ENCODE data around the gene TMEM50B. TPM values are rescaled to one million over a fixed set of nuclear protein-coding genes. Genes with fewer than 3 reads are reported as not detected.
A peak's percentile ranks its signal among the peaks of the same experiment; 100 is the strongest.
"Not testable (repeated sequence)": the region's sequence is repeated elsewhere in the genome, so short reads cannot be mapped to it uniquely, and the experiment has no call there.

TMEM50B gene
- total RNA-seq, 1 experiment from 2014 or later, result 14.5 TPM

GRCh38 chr21:33432496-33432895 is 47.3 kb downstream of the TMEM50B start:
- no peak for DNase-seq (ENCODE audit: low read depth)

- no peak for DNase-seq (ENCODE audit: low read depth)
Observed at GRCh38 chr21:33430858-33431257, 48.9 kb downstream of the TMEM50B start.

- DNase-seq (ENCODE audit: low read depth), result peak; percentile 70
Observed at GRCh38 chr21:33428669-33429068, 51.1 kb downstream of the TMEM50B start.

DNA sequence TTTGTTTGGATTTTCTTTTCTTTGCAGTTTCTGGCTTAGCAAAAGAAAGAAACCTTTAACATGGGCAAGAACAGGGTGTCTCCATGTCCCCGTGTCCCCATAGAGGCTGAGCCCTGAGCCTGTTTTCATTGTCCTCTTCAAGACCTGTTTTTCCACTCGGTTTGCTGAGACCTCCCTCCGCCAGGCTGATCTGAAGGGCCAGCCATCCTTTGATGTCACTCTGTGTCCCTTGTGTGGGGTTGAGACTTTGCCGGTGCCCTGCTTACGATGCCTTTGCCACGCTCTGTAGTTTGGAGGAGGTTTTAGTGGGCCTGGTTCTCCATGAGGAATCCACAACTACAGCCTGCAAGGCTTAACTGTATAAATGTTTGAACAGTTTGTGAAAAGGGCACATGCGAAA is 52.7 kb downstream of the TMEM50B start:
- no peak for DNase-seq (ENCODE audit: low read depth)

- DNase-seq (ENCODE audit: low read depth), result no peak
Observed at GRCh38 chr21:33425825-33426224, 53.9 kb downstream of the TMEM50B start.

DNA sequence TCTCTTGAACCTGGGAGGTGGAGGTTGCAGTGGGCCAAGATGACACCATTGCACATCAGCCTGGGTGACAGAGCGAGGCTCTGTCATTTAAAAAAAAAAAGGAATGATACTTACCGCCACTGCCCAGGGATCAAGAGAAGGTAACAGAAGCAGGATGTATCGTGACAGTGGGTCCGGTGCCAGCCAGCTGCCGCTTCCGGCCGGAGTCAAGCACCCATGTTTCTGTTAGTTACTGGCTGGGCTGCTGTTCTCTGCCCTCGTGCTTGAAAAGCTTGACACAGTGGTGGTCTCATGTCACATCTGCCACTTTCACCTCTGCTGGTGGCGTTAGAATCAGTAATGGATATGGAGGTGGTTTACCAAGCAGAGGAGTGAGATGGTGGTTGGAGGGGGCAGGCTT is 55.6 kb downstream of the TMEM50B start:
- no peak for DNase-seq (ENCODE audit: low read depth)

GRCh38 chr21:33421713-33422393 is 57.9 kb downstream of the TMEM50B start:
- no peak for DNase-seq (ENCODE audit: low read depth)

GRCh38 chr21:33419538-33420123 is 60.1 kb downstream of the TMEM50B start:
- DNase-seq (ENCODE audit: low read depth), result no peak

- no peak for DNase-seq (ENCODE audit: low read depth)
Observed at GRCh38 chr21:33418691-33419090, 61.1 kb downstream of the TMEM50B start.

DNA sequence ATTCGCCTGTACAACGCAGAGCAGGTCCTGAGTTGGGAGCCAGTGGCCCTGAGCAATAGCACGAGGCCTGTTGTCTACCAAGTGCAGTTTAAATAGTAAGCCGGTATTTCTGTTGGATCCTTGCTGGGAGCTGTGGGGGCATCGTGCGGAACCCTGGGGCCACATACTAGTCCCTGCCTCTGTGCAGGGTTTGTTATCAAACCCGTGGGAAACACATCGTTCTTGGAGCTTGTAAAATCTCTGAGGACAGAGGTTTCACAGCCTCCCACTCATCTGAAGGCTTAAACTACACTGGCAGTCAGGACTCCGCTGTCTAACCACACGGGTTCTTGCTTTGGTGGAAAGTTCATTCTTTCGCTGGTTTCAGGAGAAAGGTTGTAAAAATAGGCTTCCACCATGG is 64.8 kb downstream of the TMEM50B start:
- DNase-seq (ENCODE audit: low read depth), result no peak

DNA sequence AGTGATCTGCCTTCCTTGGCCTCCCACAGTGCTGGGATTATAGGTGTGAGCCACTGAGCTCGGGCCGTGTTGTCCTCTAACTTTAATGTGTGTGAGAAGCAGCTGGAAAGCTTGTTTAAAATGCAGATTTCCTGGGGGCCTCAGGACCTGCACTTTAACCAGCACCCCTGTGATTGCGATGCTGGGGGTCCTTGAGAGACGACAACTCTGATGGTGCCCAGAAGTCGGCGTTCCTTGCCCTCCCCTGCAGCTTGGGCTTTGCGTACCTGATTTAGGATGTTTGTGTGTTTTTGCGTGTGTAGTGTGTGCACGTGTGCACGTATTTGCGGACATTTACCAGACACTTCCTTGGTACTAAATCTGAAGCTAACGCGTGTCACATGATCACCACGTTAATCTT is 65.7 kb downstream of the TMEM50B start:
- DNase-seq (ENCODE audit: low read depth), result no peak

GRCh38 chr21:33412832-33413519 is 66.8 kb downstream of the TMEM50B start:
- DNase-seq (ENCODE audit: low read depth), result no peak

- not testable (repeated sequence) for DNase-seq (ENCODE audit: low read depth)
Observed at GRCh38 chr21:33412439-33412831, 67.3 kb downstream of the TMEM50B start.

GRCh38 chr21:33411949-33412430 is 67.8 kb downstream of the TMEM50B start:
- no peak for DNase-seq (ENCODE audit: low read depth)

DNA sequence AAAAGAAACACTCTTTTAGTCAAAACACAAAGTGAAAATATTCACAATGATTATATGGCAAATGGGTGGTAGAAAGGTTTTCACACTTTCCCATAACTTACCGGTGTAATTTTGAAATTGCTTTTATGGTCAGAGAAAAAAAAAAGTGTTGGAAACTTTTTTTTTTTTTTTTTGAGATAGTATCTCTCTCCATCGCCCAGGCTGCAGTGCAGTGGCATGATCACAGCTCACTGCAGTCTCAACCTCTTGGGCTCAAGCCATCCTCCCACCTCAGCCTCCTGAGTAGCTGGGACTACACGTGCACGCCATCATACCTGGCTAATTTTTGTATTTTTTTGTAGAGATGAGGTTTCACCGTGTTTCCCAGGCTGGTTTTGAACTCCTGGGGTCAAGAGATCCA is 73.3 kb downstream of the TMEM50B start:
- no peak for DNase-seq (ENCODE audit: low read depth)

DNA sequence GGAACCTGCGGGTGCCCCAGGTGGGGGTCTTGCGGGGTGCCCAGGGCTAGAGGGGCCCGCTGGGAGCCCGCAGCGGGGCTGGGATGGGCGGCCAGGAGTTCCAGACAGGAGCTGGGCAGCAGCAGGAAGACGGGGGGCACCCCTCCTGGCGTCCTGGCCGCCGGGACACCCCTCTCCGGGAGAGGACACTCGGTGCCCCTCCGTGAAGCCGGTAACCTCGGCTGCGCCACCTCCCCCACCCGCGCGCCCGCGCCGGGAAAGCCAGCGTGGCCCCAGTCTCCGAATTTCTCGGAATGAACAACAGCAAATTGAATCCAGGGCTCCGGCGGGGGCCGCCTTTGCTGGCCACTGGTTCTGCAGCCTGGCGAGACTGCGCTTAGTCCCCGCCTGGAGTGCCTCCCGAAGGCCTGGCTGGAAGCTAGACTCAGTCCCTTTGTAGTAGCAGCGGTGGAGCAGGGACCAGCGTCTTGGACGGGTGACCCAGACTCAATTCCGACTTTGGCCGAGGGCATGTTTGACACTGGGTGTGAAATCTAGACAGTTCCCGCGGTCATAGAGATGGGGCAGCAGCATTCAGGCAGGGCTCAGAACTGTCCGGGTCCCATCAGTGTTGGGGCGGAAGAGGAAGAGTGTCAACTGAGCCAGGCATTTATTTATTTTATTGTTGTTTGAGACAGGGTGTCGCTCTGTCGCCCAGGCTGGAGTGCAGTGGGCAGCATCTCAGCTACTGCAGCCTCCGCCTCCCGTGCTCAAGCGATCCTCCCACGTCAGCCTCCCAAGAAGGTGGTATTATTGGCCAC is 75.8 kb downstream of the TMEM50B start:
- peak; percentile 27 for DNase-seq (ENCODE audit: low read depth)

DNA sequence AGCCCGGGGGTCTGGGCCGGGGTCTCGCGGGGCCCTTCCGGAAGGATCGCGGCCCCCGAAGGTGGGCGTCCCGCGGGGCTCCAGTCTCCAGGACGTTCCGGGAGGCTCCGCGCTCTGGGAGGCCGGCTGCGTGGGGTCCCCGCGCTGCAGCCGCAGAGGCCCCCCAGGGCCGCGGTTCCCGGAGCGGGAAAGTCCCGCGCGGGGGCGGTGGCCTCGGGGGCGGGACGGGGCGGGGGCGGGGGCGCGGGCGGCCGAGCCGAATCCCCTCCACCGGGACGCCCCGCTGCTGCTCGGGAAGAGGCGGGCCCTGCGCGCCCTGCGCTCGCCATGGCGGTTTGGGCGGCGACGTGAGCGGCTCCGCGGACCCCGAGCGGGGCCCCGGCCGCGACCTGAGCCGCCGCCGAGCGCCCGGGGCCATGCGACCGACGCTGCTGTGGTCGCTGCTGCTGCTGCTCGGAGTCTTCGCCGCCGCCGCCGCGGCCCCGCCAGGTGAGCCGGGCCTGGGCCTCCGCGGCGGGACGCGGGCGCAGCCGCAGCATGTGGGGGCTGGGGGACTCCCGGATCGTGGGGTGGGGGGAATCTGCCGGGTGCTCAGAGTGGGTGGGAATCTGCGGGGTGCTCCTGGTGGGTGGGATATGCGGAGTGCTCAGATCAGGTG is 76.5 kb downstream of the TMEM50B start, which contains the start of gene IFNGR2:
TSS of gene IFNGR2 (plus strand) at position 286 of the 658 bp plus-strand sequence. CDS start at position 417, 131 bp downstream.
- no peak for DNase-seq (ENCODE audit: low read depth)

DNA sequence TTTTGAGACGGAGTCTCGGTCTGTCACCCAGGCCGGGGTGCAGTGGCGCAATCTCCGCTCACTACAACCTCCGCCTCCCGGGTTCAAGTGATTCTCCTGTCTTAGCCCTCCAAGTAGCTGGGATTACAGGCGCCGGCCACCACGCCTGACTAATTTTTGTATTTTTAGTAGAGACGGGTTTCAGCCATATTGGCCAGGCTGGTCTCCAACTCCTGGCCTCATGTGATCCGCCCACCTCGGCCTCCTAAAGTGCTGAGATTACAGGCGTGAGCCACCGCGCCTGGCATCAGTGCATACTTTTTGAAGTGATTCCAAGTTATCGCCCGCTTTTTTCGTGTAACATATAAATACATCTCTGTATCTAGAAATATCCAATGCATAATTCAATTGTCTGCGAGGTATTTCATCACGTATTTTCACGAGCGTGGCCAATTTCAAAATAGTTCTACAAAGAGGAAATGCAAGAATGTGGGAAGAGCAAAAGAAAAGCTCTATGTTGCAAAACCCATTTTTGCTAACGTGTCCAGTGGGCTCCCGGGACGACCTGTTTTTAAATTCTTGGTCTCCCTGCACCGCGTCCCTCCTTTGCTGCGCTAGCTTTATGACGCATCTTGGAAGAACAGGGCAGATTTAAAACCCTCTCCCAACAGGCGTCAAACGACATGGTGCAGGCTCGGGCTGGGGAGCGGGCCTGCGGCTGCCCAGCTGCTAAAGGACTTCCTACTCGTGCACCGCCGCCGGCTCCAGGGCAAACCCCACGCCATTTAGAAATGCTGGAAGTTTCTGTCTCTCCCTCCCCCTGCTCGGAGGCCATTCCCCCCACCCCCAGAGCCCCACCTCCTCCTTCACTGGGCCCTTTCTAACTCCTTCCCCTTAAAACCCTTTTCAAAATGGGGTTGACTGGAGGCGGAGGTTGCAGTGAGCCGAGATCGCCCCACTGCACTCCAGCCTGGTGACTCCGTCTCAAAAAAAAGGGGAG is 77.5 kb downstream of the TMEM50B start:
- no peak for DNase-seq (ENCODE audit: low read depth)

DNA sequence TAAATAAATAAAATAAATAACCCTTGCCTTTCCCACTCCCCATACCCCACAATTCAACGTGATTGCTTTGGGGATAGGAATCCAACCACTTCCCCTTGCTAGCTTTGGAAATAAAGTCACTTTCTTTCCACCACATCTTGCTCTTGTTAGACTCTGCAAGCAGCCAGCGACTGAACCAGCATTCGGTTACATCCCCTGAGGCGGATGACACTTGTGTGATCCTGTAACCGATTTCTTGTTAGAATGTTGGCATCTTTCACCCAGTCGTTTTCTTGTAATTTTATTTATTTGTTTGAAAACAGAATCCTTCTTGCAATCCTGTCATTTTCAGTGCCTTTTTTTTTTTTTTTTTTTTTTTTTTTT is 78.2 kb downstream of the TMEM50B start:
- DNase-seq (ENCODE audit: low read depth), result no peak
